Activated CD4-positive, alpha-beta T cell treated with anti-CD3 and anti-CD28 coated beads, Interleukin-2, amount 50 U/mL, for 1 hour (primary cell): ENCODE results near the gene AP2A1.

Source experiments
- DNase-seq: peaks from one replicate; pipeline ENCODE4 v3.0.0-alpha.2; 2020

Gene AP2A1

GRCh38 chr19:49795615-49796014 is 28.8 kb downstream of the AP2A1 start:
- no peak for DNase-seq

- DNase-seq = no peak
Observed at GRCh38 chr19:49798574-49798973, 31.8 kb downstream of the AP2A1 start.

- no peak for DNase-seq
Observed at GRCh38 chr19:49799271-49799797, 32.5 kb downstream of the AP2A1 start.

GRCh38 chr19:49799798-49800376 is 33.1 kb downstream of the AP2A1 start:
- no peak for DNase-seq

GRCh38 chr19:49800771-49801170 is 34.0 kb downstream of the AP2A1 start:
- no peak for DNase-seq

GRCh38 chr19:49801401-49801888 is 34.6 kb downstream of the AP2A1 start:
- no peak for DNase-seq

- no peak for DNase-seq
Observed at GRCh38 chr19:49801966-49802661, 35.3 kb downstream of the AP2A1 start.

GRCh38 chr19:49802836-49803528 is 36.2 kb downstream of the AP2A1 start:
- no peak for DNase-seq

- no peak for DNase-seq
Observed at GRCh38 chr19:49803529-49803856, 36.7 kb downstream of the AP2A1 start.

- DNase-seq = no peak
Observed at GRCh38 chr19:49805822-49806619, 39.2 kb downstream of the AP2A1 start.

GRCh38 chr19:49806620-49806959 is 39.8 kb downstream of the AP2A1 start:
- DNase-seq = no peak

GRCh38 chr19:49807058-49807903 is 40.5 kb downstream of the AP2A1 start:
- no peak for DNase-seq

- no peak for DNase-seq
Observed at GRCh38 chr19:49807904-49808675, 41.3 kb downstream of the AP2A1 start.

GRCh38 chr19:49808711-49809159 is 41.9 kb downstream of the AP2A1 start:
- DNase-seq = peak; percentile 90

GRCh38 chr19:49809160-49809940 is 42.5 kb downstream of the AP2A1 start:
- peak; percentile 47 for DNase-seq

- DNase-seq = no peak
Observed at GRCh38 chr19:49809941-49810389, 43.2 kb downstream of the AP2A1 start.

- no peak for DNase-seq
Observed at GRCh38 chr19:49811328-49811727, 44.5 kb downstream of the AP2A1 start.

GRCh38 chr19:49812452-49812996 is 45.7 kb downstream of the AP2A1 start:
- no peak for DNase-seq

- DNase-seq = peak; percentile 92
Observed at GRCh38 chr19:49812997-49813861, 46.4 kb downstream of the AP2A1 start, which contains the start of gene FUZ. FUZ (minus strand) TSS chr19:49813292; CDS start chr19:49813106, 186 bp downstream.
